Stimulated activated CD4-positive, alpha-beta T cell treated with anti-CD3 and anti-CD28 coated beads, Interleukin-12 subunit alpha, Interleukin-12 subunit beta, amount 100 ng/mL, for 48 hours (primary cell): ENCODE measurements around the gene CLPTM1.
"Not testable (repeated sequence)": the region's sequence is repeated elsewhere in the genome, so short reads cannot be mapped to it uniquely, and the experiment has no call there.

Experiments
- DNase-seq, 3 donors: peaks; one replicate each; pipeline ENCODE4 v3.0.0-alpha.2; 2020; ENCODE audit warnings: low read depth in 2 of 3, low spot score in 1 of 3

The CLPTM1 gene

DNA sequence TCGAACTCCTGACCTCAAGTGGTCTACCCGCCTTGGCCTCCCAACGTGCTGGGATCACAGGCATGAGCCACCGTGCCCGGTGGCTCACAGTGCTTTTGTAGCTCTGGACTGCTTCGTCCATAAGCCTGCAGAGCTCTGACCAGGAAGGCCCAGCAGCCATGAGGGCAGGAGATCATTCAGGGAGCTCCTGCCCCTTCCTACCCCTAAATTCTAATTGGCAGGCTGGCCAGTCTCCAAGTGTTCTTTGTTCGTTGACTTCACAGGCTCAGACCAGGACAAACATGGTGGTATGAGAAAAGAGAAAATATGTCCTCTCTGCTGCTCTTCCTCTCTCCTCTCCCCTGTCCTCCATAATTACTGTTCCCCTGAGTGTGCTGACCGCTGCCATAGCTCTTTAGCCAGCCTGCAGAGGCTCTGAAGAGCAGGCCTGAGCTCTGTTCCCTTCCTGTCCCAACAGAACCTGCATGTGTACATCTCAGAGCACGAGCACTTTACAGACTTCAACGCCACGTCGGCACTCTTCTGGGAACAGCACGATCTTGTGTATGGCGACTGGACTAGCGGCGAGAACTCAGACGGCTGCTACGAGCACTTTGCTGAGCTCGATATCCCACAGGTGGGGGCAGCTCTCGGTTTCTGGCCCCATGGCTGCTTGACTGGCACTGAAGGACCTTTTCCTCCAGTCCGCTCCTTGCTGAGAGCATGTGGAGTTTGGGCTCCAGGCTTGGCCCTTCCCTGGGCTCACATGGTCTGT lies 19.0 kb downstream of the CLPTM1 start:
- no peak for DNase-seq

GRCh38 chr19:44974857-44975256 lies 19.7 kb downstream of the CLPTM1 start:
- no peak for DNase-seq

GRCh38 chr19:44975444-44975843 lies 20.3 kb downstream of the CLPTM1 start:
- no peak for DNase-seq

DNA sequence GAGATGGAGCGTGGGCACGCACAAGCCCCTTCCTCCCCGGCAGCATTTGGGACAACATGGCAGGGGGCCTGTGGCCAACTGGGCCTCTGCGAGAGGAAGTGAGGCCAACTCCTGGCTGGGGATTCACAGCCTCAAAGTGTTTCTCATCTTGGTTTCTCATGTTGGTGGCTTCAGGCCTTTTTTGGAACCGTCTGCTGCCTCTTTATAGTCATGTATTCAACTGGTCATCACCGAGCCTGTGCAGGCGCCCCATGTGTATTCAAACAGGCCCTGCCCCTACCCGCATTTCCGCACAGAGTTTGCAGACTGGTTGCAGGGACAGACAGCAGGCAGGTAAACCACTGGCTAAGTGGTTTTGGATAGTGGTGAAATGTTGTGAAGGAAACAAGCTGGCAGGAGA lies 28.8 kb downstream of the CLPTM1 start:
- DNase-seq, result no peak

DNA sequence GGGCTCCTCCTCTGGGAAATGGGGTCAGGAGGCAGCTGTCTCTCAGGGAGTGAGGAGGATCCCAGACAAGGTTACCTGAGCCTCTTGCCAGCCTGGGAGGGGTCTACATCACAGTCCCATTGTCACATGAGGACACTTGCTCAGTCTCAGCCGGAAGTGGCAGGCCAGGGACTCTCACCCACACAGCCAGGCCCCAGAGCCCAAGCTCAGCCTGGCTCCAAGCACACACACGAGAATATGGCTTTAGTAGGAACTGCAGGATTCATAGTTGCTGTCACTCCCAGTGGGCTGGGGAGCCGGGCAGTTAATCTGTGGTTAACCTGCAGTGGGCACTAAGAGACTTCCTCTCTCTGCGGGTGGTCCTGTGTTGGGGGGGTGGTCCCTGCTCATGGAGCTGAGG lies 30.3 kb downstream of the CLPTM1 start:
- no peak for DNase-seq

DNA sequence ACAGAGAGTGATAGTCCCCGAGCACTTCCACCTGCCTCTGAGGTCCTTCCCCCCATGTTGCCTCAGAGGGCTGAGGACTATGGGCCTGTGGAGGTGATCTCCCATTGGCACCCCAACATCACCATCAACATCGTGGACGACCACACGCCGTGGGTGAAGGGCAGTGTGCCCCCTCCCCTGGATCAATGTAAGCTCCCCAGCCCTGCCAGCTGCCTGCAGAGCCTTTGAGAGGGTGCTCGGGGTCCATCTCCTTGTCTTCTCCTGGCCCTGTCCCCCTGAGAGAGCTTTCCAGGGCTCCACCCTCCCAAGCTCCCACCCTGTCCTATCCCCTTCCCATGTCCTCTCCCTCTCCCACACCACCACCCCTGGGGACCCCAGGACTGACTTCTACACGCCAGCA lies 31.2 kb downstream of the CLPTM1 start:
- DNase-seq, result no peak

- no peak for DNase-seq
Measured at GRCh38 chr19:44987148-44987675, 32.0 kb downstream of the CLPTM1 start.

GRCh38 chr19:44988273-44988672 lies 33.1 kb downstream of the CLPTM1 start:
- DNase-seq, result no peak

DNA sequence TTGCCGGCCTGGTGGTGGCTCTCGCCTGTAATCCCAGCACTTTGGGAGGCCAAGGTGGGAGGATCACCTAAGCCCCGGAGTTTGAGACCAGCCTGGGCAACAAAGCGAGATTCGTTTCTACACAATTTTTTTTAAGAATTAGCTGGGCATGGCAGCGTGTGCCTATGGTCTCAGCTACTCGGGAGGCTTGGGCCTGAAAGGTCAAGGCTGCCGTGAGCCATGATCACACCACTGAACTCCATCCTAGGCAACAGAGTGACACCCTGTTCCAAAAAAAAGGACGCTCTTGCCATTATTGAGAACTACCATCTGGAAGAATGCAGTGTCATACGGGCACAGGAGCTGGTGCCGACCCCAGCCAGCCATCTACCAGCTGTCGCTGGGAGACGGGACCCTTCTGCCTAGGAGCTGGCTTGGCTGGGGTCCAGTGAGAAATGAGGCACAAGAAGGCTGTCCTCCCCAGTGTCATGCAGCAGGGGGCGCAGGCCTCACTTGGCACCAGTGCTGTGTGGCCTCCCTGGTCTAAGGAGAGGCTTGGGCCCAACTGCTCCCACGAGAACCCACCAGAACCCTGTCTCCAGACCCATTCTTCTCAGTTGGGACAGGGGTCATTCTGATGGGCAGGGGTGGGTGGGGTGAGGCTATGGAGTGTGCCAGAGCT lies 33.8 kb downstream of the CLPTM1 start:
- peak; percentile 36 to 51 (median 47) for DNase-seq

GRCh38 chr19:44990459-44990858 lies 35.3 kb downstream of the CLPTM1 start:
- no peak for DNase-seq

- no peak for DNase-seq
Measured at GRCh38 chr19:44990966-44991365, 35.8 kb downstream of the CLPTM1 start.

DNA sequence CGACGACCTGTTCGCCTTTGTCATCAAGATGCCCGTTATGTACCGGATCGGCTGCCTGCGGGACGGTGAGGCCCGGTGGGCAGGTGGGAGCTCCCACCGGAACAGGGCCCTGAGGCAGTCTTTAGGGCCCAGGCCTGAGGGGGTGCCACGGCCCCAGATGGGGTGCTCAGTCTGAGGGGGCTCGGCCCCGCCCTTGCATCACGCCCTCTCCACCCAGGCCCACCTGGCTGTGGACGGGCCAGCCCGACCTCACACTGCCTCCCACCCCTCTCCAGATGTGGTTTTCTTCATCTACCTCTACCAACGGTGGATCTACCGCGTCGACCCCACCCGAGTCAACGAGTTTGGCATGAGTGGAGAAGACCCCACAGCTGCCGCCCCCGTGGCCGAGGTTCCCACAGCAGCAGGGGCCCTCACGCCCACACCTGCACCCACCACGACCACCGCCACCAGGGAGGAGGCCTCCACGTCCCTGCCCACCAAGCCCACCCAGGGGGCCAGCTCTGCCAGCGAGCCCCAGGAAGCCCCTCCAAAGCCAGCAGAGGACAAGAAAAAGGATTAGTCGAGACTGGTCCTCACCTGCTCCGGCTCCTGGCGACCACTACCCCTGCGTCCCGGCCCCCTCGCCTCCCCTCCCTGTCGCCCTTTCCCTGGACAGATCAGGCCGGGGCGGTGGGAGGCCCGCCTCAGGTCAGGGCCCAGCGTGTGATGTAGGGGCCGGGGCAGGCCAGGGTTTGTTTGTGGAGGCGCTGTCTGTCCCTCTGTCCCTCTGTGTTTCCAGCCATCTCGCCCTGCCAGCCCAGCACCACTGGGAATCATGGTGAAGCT lies 37.4 kb downstream of the CLPTM1 start:
- no peak for DNase-seq

DNA sequence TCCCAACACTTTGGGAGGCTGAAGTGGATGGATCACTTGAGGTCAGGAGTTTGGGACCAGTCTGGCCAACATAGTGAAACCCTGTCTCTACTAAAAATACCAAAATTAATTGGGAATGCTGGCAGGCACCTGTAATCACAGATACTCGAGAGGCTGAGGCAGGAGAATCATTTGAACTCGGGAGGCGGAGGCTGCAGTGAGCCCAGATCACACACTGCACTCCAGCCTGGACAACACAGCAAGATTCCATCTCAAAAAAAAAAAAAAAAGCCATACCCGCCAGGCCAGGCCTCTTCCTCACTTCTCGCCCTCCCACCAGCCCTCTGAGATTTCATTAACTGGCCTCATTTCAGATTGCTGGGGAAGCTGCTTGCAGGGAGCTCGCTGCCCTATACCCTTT lies 38.3 kb downstream of the CLPTM1 start:
- no peak for DNase-seq

DNA sequence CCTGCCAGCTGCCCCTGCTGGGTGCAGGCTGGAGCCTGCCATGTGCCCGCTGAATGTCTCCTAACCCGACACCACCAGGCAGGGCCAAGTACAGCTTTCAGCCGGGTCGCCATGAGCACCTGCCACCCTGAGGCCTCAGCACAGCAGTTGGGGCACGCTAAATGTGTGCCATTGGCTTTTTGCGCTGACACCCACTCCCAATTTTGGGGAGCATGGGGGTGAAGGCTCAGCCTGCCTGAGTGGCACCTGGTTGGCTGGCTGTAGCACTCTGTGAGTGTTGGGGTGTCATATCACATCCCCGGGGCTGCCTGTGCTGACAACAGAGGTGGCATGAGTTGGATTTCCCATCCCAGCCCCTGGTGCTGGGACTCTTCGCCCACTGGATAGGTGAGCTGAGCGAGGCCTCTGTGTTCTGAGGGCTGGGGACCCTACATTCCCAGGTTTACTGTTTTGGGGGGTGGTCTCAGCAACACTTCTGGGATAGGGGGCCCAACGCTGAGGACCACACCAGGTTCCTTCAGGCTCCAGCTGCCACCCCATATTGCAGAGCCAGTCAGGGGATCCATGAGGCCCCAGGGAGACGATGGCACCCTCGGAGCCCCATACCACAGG lies 38.9 kb downstream of the CLPTM1 start:
- DNase-seq, result no peak

GRCh38 chr19:44998025-44998424 lies 42.8 kb downstream of the CLPTM1 start:
- DNase-seq, result no peak

- not testable (repeated sequence) for DNase-seq
Measured at GRCh38 chr19:44999131-44999925, 44.1 kb downstream of the CLPTM1 start.

DNA sequence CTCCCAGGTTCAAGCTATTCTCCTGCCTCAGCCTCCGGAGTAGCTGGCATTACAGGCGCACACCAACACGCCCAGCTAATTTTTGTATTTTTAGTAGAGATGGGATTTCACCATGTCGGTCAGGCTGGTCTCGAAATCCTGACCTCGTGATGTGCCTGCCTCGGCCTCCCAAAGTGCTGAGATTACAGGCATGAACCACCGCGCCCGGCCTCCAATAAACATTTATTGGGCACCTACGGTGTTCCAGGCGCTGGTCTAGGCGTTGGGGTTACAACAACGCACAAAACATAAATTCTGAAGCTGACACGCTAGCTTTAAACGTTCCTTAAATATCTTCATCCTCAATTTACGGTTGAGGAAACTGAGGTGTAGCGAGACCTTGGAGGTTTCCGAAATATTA lies 45.5 kb downstream of the CLPTM1 start:
- not testable (repeated sequence) for DNase-seq

- DNase-seq, result peak; percentile 92 to 97 (median 93)
Measured at GRCh38 chr19:45001087-45001739, 46.0 kb downstream of the CLPTM1 start, which contains the start of gene RELB. Gene RELB (plus strand): TSS chr19:45001464. CDS start chr19:45001580, 116 bp downstream.

DNA sequence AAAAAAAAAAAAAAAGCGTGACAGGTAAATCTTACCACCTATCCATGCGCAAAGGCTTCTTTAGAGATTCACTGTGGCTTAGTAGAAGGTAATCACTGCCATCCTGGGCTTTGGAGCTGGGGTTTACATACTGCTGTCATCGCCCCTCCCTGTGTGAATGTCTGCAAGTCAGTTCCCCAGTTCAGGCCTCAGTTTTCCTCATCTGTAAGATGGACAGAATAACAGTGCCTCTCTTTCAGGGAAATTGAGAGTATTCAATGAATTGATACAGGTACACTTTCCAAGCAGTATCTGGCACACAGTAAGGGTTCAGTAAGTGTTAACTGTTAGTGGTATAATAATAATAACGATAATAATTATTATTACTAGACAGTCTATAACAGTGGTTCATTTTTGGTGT lies 48.3 kb downstream of the CLPTM1 start:
- DNase-seq, result no peak

DNA sequence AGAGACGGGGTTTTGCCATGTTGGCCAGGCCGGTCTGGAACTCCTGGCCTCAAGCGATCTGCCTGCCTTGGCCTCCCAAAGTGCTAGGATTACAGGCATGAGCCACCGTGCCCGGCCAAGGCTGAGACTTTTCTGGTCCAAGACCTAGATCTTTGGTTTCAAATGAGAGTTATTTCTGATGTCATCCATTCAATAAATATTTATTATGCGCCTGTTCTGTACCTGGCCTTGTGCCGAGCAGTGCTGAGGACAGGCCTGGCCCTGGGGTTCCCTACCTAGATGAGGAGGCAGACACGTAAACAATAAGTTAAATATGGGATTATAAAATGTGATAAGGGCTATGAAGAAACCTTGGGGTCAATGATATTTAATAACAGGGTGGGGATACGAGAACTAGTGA lies 50.6 kb downstream of the CLPTM1 start:
- no peak for DNase-seq
